Astrocyte (in vitro differentiated cells and primary cell): ENCODE measurements around the gene NDUFS7. TPM values are rescaled to one million over a fixed set of nuclear protein-coding genes. Genes with fewer than 3 reads are reported as not detected.
A peak's percentile ranks its signal among the peaks of the same experiment; 100 is the strongest.

Experiments
- DNase-seq: peaks from one replicate; pipeline ENCODE4 v3.0.0-alpha.2; 2010; ENCODE audit warnings: low read depth
- FAIRE-seq: peaks from 2 replicates; lab custom pipeline; 2011; peaks lifted over from hg19 to GRCh38; lab: Jason Lieb, UNC
- H2AFZ ChIP-seq: 2 replicates; pipeline ENCODE4 v1.6.0; 2012; ENCODE audit warnings: low read depth, low read length, inconsistent platforms
- H3K27ac ChIP-seq: 2 replicates; pipeline ENCODE4 v1.5.1; 2011; ENCODE audit warnings: low read depth, low read length, inconsistent platforms
- H3K27me3 ChIP-seq: 2 replicates; pipeline ENCODE4 v1.6.0; 2011; ENCODE audit warnings: low read length, inconsistent platforms; ENCODE audit not compliant: insufficient read depth
- H3K36me3 ChIP-seq: 2 replicates; pipeline ENCODE4 v1.5.1; 2011; ENCODE audit warnings: low read length, inconsistent platforms; ENCODE audit not compliant: insufficient read depth
- H3K4me1 ChIP-seq: 2 replicates; pipeline ENCODE4 v1.5.1; 2011; ENCODE audit warnings: low read length, inconsistent platforms; ENCODE audit not compliant: insufficient read depth
- H3K4me2 ChIP-seq: 2 replicates; pipeline ENCODE4 v1.6.0; 2012; ENCODE audit warnings: low read length, inconsistent platforms
- H3K4me3 ChIP-seq: 2 replicates; pipeline ENCODE4 v1.5.1; 2011; ENCODE audit warnings: low read depth, mild to moderate bottlenecking, low read length, inconsistent platforms; ENCODE audit not compliant: insufficient read depth
- H3K79me2 ChIP-seq: 2 replicates; pipeline ENCODE4 v1.6.0; 2012; ENCODE audit warnings: mild to moderate bottlenecking, low read length, inconsistent platforms; ENCODE audit not compliant: insufficient read depth
- H3K9ac ChIP-seq: 2 replicates; pipeline ENCODE4 v1.6.0; 2012; ENCODE audit warnings: mild to moderate bottlenecking, low read length, inconsistent platforms
- H3K9me3 ChIP-seq: 2 replicates; pipeline ENCODE4 v1.5.1; 2012; ENCODE audit warnings: low read depth, mild to moderate bottlenecking, low read length, inconsistent platforms; ENCODE audit not compliant: insufficient read depth
- H4K20me1 ChIP-seq: 2 replicates; pipeline ENCODE4 v1.6.0; 2012; ENCODE audit warnings: low read length, inconsistent platforms; ENCODE audit not compliant: insufficient read depth
- H3K27ac Mint-ChIP-seq: one replicate; pipeline ENCODE4 v1.8.0; 2021; ENCODE audit warnings: mild to moderate bottlenecking, mixed read lengths; ENCODE audit not compliant: unreplicated experiment
- H3K27me3 Mint-ChIP-seq: one replicate; pipeline ENCODE4 v1.8.0; 2021; ENCODE audit warnings: low read depth, mixed read lengths; ENCODE audit not compliant: unreplicated experiment
- H3K36me3 Mint-ChIP-seq: one replicate; pipeline ENCODE4 v1.8.0; 2021; ENCODE audit warnings: low read depth, mixed read lengths; ENCODE audit not compliant: unreplicated experiment
- H3K4me1 Mint-ChIP-seq: one replicate; pipeline ENCODE4 v1.8.0; 2021; ENCODE audit warnings: low read depth, mixed read lengths; ENCODE audit not compliant: unreplicated experiment
- H3K4me3 Mint-ChIP-seq: one replicate; pipeline ENCODE4 v1.8.0; 2021; ENCODE audit warnings: mild to moderate bottlenecking, moderate library complexity, mixed read lengths; ENCODE audit not compliant: unreplicated experiment
- H3K9me3 Mint-ChIP-seq: one replicate; pipeline ENCODE4 v1.8.0; 2021; ENCODE audit warnings: mild to moderate bottlenecking, mixed read lengths; ENCODE audit not compliant: unreplicated experiment
- CTCF ChIP-seq: IDR thresholded peaks from 2 replicates; pipeline ENCODE4 v1.5.1; 2011; ENCODE audit warnings: low read depth, mild to moderate bottlenecking, inconsistent platforms, low read length, moderate library complexity; ENCODE audit not compliant: insufficient read depth
- EZH2 ChIP-seq: IDR thresholded peaks from 2 replicates; pipeline ENCODE4 v1.6.1; 2012; ENCODE audit warnings: mild to moderate bottlenecking, low read length, inconsistent platforms; ENCODE audit not compliant: insufficient read depth
- total RNA-seq: library from RNA; stranded (reverse); gene quantifications from 2 replicates; pipeline ENCODE4 v1.2.1, GENCODE V29; 2021

Gene NDUFS7
- total RNA-seq, 1 donor from 2014 or later: 64.0 TPM

GRCh38 chr19:1354970-1355567, 28.6 kb upstream of the NDUFS7 start:
- Histone ChIP-seq H3K9ac (peak overlapping the region; percentile 87), H3K4me3 (peak overlapping the region; percentile 68), H3K27me3 (no peaks in the 10 kb centered on the region), H3K36me3 (peaks cover 18% of the 10 kb centered on the region), H3K4me1 (peaks cover 27% of the 10 kb centered on the region), H3K9me3 (no peaks in the 10 kb centered on the region), H2AFZ (no peak overlapping the region), H4K20me1 (peaks cover 16% of the 10 kb centered on the region), H3K4me2 (peak overlapping the region; percentile 98), H3K27ac (peak overlapping the region; percentile 16), H3K79me2 (peaks cover 29% of the 10 kb centered on the region)
- Mint-ChIP-seq H3K27ac (no peak overlapping the region), H3K27me3 (no peaks in the 10 kb centered on the region), H3K36me3 (peaks cover 8% of the 10 kb centered on the region), H3K4me3 (peak overlapping the region; percentile 93), H3K9me3 (no peaks in the 10 kb centered on the region), H3K4me1 (peaks cover 8% of the 10 kb centered on the region)
- no peak for DNase-seq
- TF ChIP-seq CTCF: no peak
- no peak for TF ChIP-seq EZH2
- no peak for FAIRE-seq

DNA sequence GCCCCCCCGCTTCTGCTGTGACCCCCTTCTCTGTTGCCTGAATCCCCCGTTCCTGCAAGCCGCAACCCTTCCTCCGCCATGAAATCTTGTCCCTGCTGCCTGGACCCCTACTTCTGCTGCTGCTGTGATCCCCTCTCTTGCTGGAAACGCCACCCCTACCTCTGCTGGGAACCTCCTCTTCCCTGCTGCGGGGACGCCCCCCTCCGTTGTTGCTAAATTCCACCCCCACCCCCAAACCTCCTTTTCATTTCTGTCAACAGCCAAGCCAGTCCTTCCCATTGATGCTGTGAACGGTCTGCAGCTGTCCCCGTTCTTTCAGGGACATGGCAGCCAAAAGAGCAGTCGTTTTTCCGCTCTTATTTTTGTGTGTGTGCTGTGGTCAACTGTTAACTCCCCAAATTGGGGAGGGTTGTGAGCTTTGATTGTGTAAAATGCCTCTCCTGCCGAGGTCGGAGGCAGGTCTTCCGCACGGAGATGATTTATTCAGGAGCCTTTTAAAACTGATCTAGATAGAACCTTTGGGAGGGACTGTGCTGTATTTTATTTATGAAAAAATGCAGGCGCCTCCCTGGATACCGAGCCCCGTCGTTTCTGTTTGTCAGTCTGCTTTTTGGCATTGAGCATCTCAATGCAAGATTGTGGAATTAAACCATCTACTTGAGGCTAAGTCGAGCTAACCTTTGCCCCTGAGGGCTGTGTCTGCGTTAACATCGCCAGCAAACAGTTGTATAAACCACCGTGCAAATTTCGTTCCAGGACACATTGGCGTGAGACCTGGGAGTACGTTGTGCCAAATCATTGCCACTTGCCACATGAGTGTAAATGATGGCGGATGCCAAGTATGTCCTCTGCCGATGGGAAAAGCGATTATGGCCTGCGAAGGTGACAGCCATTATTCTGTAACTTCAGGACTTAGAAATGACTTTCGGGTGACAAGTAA, 27.9 kb upstream of the NDUFS7 start:
- peak overlapping the region; percentile 68 for H3K4me3 ChIP-seq
- H3K4me1 Mint-ChIP-seq: peaks cover 8% of the 10 kb centered on the region
- H3K4me2 ChIP-seq: peak overlapping the region; percentile 98
- H3K27me3 ChIP-seq: no peaks in the 10 kb centered on the region
- H3K9me3 ChIP-seq: no peaks in the 10 kb centered on the region
- H4K20me1 ChIP-seq: peaks cover 16% of the 10 kb centered on the region
- peaks cover 29% of the 10 kb centered on the region for H3K79me2 ChIP-seq
- H3K36me3 ChIP-seq: peaks cover 18% of the 10 kb centered on the region
- H3K4me3 Mint-ChIP-seq: peak overlapping the region; percentile 93
- H3K27ac Mint-ChIP-seq: peak overlapping the region; percentile 94
- H2AFZ ChIP-seq: no peak overlapping the region
- H3K4me1 ChIP-seq: peaks cover 35% of the 10 kb centered on the region
- no peak overlapping the region for H3K27ac ChIP-seq
- no peak for TF ChIP-seq EZH2
- TF ChIP-seq CTCF: no peak
- FAIRE-seq (peak; percentile 26), DNase-seq (no peak)
- peaks cover 8% of the 10 kb centered on the region for H3K36me3 Mint-ChIP-seq
- H3K27me3 Mint-ChIP-seq: no peaks in the 10 kb centered on the region
- peak overlapping the region; percentile 87 for H3K9ac ChIP-seq
- H3K9me3 Mint-ChIP-seq: no peaks in the 10 kb centered on the region
